ENCODE results near the gene RPL13.

Gene RPL13

DNA sequence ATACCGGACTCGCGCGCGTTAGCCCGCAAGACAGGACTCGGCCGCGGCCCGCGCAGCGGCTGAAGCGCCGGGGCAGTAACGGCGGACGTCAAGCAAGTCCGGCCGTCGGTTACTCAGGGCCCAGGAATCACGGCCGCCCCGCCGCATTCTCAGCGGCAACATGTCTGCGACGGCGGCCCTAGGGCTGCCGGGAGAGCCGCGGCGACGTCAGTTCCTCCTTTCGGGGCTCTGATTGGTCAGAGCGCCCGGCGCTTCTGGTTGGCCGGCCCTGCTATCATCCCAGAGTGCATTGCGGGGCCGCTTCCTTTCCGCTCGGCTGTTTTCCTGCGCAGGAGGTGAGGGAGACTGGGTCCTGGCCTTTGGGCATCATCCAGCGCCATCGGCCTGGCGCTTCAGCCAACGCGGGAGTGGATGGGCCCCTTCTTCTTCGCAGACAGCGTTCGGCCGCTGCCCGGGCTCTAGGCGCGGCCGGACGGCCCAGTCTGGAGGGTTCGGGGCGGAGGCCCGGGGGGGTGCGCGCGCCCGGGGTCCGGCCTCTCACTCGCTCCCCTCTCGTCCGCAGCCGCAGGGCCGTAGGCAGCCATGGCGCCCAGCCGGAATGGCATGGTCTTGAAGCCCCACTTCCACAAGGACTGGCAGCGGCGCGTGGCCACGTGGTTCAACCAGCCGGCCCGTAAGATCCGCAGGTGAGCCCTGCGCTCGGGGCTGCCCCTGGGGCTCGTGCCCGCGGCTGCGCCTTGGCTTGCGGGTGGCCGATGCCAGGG, at the start of gene RPL13:
TSS of gene RPL13 (plus strand) at position 305 of the 764 bp plus-strand sequence. CDS start at position 583, 278 bp downstream.
- H3K4me3 ChIP-seq (ENCODE audit: low read depth, low read length): peak within 1 kb of the TSS; percentile 63
- DNase-seq: peak; percentile 81
- H3K27me3 ChIP-seq (ENCODE audit: insufficient read depth, low read depth, severe bottlenecking): no peaks in the 10 kb centered on the region
- TF ChIP-seq, protein P1, sequence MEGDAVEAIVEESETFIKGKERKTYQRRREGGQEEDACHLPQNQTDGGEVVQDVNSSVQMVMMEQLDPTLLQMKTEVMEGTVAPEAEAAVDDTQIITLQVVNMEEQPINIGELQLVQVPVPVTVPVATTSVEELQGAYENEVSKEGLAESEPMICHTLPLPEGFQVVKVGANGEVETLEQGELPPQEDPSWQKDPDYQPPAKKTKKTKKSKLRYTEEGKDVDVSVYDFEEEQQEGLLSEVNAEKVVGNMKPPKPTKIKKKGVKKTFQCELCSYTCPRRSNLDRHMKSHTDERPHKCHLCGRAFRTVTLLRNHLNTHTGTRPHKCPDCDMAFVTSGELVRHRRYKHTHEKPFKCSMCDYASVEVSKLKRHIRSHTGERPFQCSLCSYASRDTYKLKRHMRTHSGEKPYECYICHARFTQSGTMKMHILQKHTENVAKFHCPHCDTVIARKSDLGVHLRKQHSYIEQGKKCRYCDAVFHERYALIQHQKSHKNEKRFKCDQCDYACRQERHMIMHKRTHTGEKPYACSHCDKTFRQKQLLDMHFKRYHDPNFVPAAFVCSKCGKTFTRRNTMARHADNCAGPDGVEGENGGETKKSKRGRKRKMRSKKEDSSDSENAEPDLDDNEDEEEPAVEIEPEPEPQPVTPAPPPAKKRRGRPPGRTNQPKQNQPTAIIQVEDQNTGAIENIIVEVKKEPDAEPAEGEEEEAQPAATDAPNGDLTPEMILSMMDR (IDR thresholded peaks at IDR 0.05; ENCODE audit: low read depth, low read length): no peak
- no peaks in the 10 kb centered on the region for H3K9me3 ChIP-seq (ENCODE audit: severe bottlenecking)
- H3K27ac ChIP-seq: peak within 1 kb of the TSS; percentile 94
- peaks cover 37% of the 10 kb centered on the region for H3K36me3 ChIP-seq

GRCh38 chr16:89511374-89511773, 49.1 kb upstream of the RPL13 start:
- no peaks in the 10 kb centered on the region for H3K27me3 ChIP-seq (ENCODE audit: insufficient read depth, low read depth, severe bottlenecking)
- H3K36me3 ChIP-seq: peaks cover 11% of the 10 kb centered on the region

DNA sequence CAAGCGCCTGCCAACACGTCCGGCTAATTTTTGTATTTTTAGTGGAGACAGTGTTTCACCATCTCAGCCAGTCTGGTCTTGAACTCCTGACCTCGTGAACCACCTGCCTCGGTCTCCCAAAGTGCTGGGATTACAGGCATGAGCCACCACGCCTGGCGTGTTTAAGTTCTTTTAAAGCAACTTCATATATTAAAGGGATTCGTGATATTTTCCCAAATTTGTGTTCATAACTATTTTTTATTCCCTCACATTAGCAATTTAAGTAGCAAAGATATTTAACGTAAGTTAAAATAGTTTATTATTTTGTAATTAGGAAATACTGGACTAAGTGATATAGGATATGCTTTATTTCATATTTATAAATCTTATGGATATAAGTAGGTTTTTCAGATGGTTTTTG, 48.0 kb upstream of the RPL13 start:
- DNase-seq: no peak
- TF ChIP-seq, protein P1 (IDR thresholded peaks at IDR 0.05; ENCODE audit: low read depth, low read length): no peak
- Histone ChIP-seq H3K27ac (no peak overlapping the region), H3K4me3 (ENCODE audit: low read depth, low read length) (no peak overlapping the region), H3K27me3 (ENCODE audit: insufficient read depth, low read depth, severe bottlenecking) (no peaks in the 10 kb centered on the region), H3K36me3 (peaks cover 11% of the 10 kb centered on the region), H3K9me3 (ENCODE audit: severe bottlenecking) (no peaks in the 10 kb centered on the region)

More at GRCh38 chr16:89511374-89511773, 49.1 kb upstream of the RPL13 start:
- DNase-seq: no peak
- H3K9me3 ChIP-seq (ENCODE audit: severe bottlenecking): no peaks in the 10 kb centered on the region
- H3K4me3 ChIP-seq (ENCODE audit: low read depth, low read length): no peak overlapping the region
- TF ChIP-seq, protein P1 (IDR thresholded peaks at IDR 0.05; ENCODE audit: low read depth, low read length): no peak
- H3K27ac ChIP-seq: no peak overlapping the region

GRCh38 chr16:89517128-89517527, 43.4 kb upstream of the RPL13 start:
- DNase-seq: no peak
- H3K36me3 ChIP-seq: no peaks in the 10 kb centered on the region; the same call in none of the 2 replicates
- no peak overlapping the region for H3K4me3 ChIP-seq (ENCODE audit: low read depth, low read length)
- TF ChIP-seq, protein P1 (IDR thresholded peaks at IDR 0.05; ENCODE audit: low read depth, low read length): no peak
- no peak overlapping the region for H3K27ac ChIP-seq
- H3K9me3 ChIP-seq (ENCODE audit: severe bottlenecking): no peaks in the 10 kb centered on the region
- no peaks in the 10 kb centered on the region for H3K27me3 ChIP-seq (ENCODE audit: insufficient read depth, low read depth, severe bottlenecking)

DNA sequence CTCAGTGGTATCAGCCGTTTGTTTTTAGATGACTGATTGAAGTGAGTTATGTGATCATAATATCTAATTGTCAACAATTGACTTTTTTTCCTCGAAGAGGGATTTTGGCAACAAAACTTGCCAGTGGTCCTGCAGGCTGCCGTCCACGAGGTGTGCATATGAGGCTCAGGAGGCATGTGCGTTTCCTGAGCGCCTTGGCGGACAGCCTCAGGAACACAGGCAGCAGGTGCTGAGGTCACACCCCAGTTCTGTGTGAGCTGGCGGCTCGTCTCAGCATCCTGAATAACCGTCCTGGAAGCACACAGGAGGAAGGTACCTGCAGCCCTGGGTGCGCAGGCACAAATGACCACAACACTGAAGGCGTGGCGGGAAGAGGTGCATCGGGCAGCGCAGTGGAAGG, 40.6 kb upstream of the RPL13 start:
- no peak overlapping the region for H3K27ac ChIP-seq
- no peaks in the 10 kb centered on the region for H3K27me3 ChIP-seq (ENCODE audit: insufficient read depth, low read depth, severe bottlenecking)
- peaks cover 3% of the 10 kb centered on the region for H3K36me3 ChIP-seq
- no peaks in the 10 kb centered on the region for H3K9me3 ChIP-seq (ENCODE audit: severe bottlenecking)
- TF ChIP-seq, protein P1 (IDR thresholded peaks at IDR 0.05; ENCODE audit: low read depth, low read length): no peak
- H3K4me3 ChIP-seq (ENCODE audit: low read depth, low read length): no peak overlapping the region
- DNase-seq: no peak
